Measurements from ENCODE around the gene FBXL4. TPM values are rescaled to one million over a fixed set of nuclear protein-coding genes. Genes with fewer than 3 reads are reported as not detected.

The FBXL4 gene
- total RNA-seq, 1 donor from 2014 or later = 12.6 TPM

- no peak overlapping the region for H3K27ac Mint-ChIP-seq
- peaks cover 58% of the 10 kb centered on the region for H3K36me3 Mint-ChIP-seq (ENCODE audit: low read depth)
- no peaks in the 10 kb centered on the region for H3K9me3 Mint-ChIP-seq
- no peak for DNase-seq (ENCODE audit: low spot score)
- intact Hi-C loops (cut with micrococcal nuclease) = no loop called here
- H3K4me1 Mint-ChIP-seq (ENCODE audit: low read depth) = no peaks in the 10 kb centered on the region
- no peak overlapping the region for H3K4me3 Mint-ChIP-seq (ENCODE audit: low read depth)
- no peaks in the 10 kb centered on the region for H3K27me3 Mint-ChIP-seq (ENCODE audit: low read depth)
Measured at GRCh38 chr6:98905759-98906158, 42.0 kb downstream of the FBXL4 start.

GRCh38 chr6:98904096-98904495, 43.6 kb downstream of the FBXL4 start:
- Mint-ChIP-seq H3K36me3 (ENCODE audit: low read depth) (peaks cover 59% of the 10 kb centered on the region), H3K4me1 (ENCODE audit: low read depth) (no peaks in the 10 kb centered on the region), H3K4me3 (ENCODE audit: low read depth) (no peak overlapping the region), H3K27me3 (ENCODE audit: low read depth) (no peaks in the 10 kb centered on the region), H3K27ac (no peak overlapping the region), H3K9me3 (no peaks in the 10 kb centered on the region)
- intact Hi-C loops (cut with micrococcal nuclease) = no loop called here
- DNase-seq (ENCODE audit: low spot score) = no peak

GRCh38 chr6:98900706-98901105, 47.0 kb downstream of the FBXL4 start:
- peaks cover 5% of the 10 kb centered on the region for H3K4me1 Mint-ChIP-seq (ENCODE audit: low read depth)
- no peak overlapping the region for H3K27ac Mint-ChIP-seq
- intact Hi-C loops (cut with micrococcal nuclease) = no loop called here
- DNase-seq (ENCODE audit: low spot score) = no peak
- no peak overlapping the region for H3K4me3 Mint-ChIP-seq (ENCODE audit: low read depth)
- H3K27me3 Mint-ChIP-seq (ENCODE audit: low read depth) = no peaks in the 10 kb centered on the region
- peaks cover 3% of the 10 kb centered on the region for H3K9me3 Mint-ChIP-seq
- H3K36me3 Mint-ChIP-seq (ENCODE audit: low read depth) = peaks cover 57% of the 10 kb centered on the region

- H3K4me1 Mint-ChIP-seq (ENCODE audit: low read depth) = peaks cover 5% of the 10 kb centered on the region
- no peak for DNase-seq (ENCODE audit: low spot score)
- no peak overlapping the region for H3K4me3 Mint-ChIP-seq (ENCODE audit: low read depth)
- no peaks in the 10 kb centered on the region for H3K27me3 Mint-ChIP-seq (ENCODE audit: low read depth)
- peaks cover 34% of the 10 kb centered on the region for H3K36me3 Mint-ChIP-seq (ENCODE audit: low read depth)
- H3K27ac Mint-ChIP-seq = no peak overlapping the region
- intact Hi-C loops (cut with micrococcal nuclease) = no loop called here
- peaks cover 3% of the 10 kb centered on the region for H3K9me3 Mint-ChIP-seq
Measured at GRCh38 chr6:98894810-98895209, 52.9 kb downstream of the FBXL4 start.

- H3K27ac Mint-ChIP-seq = no peak overlapping the region
- no peak for DNase-seq (ENCODE audit: low spot score)
- peaks cover 2% of the 10 kb centered on the region for H3K4me1 Mint-ChIP-seq (ENCODE audit: low read depth)
- no peaks in the 10 kb centered on the region for H3K9me3 Mint-ChIP-seq
- intact Hi-C loops (cut with micrococcal nuclease) = no loop called here
- no peaks in the 10 kb centered on the region for H3K27me3 Mint-ChIP-seq (ENCODE audit: low read depth)
- no peak overlapping the region for H3K4me3 Mint-ChIP-seq (ENCODE audit: low read depth)
- H3K36me3 Mint-ChIP-seq (ENCODE audit: low read depth) = peaks cover 16% of the 10 kb centered on the region
Measured at GRCh38 chr6:98887650-98888049, 60.1 kb downstream of the FBXL4 start.

GRCh38 chr6:98885330-98885729, 62.4 kb downstream of the FBXL4 start:
- Mint-ChIP-seq H3K4me1 (ENCODE audit: low read depth) (peaks cover 11% of the 10 kb centered on the region), H3K9me3 (no peaks in the 10 kb centered on the region), H3K4me3 (ENCODE audit: low read depth) (no peak overlapping the region), H3K36me3 (ENCODE audit: low read depth) (peaks cover 19% of the 10 kb centered on the region), H3K27me3 (ENCODE audit: low read depth) (no peaks in the 10 kb centered on the region), H3K27ac (no peak overlapping the region)
- DNase-seq (ENCODE audit: low spot score) = no peak
- intact Hi-C loops (cut with micrococcal nuclease) = no loop called here

GRCh38 chr6:98880486-98880885, 67.3 kb downstream of the FBXL4 start:
- Mint-ChIP-seq H3K36me3 (ENCODE audit: low read depth) (peaks cover 19% of the 10 kb centered on the region), H3K4me1 (ENCODE audit: low read depth) (peaks cover 11% of the 10 kb centered on the region), H3K4me3 (ENCODE audit: low read depth) (no peak overlapping the region), H3K9me3 (no peaks in the 10 kb centered on the region), H3K27me3 (ENCODE audit: low read depth) (no peaks in the 10 kb centered on the region), H3K27ac (no peak overlapping the region)
- no peak for DNase-seq (ENCODE audit: low spot score)
- intact Hi-C loops (cut with micrococcal nuclease) = no loop called here

- Mint-ChIP-seq H3K9me3 (no peaks in the 10 kb centered on the region), H3K27me3 (ENCODE audit: low read depth) (no peaks in the 10 kb centered on the region), H3K4me1 (ENCODE audit: low read depth) (peaks cover 11% of the 10 kb centered on the region), H3K27ac (no peak overlapping the region), H3K4me3 (ENCODE audit: low read depth) (no peak overlapping the region), H3K36me3 (ENCODE audit: low read depth) (peaks cover 18% of the 10 kb centered on the region)
- intact Hi-C loops (cut with micrococcal nuclease) = no loop called here
- DNase-seq (ENCODE audit: low spot score) = no peak
Measured at GRCh38 chr6:98877250-98877649, 70.5 kb downstream of the FBXL4 start.

- H3K9me3 Mint-ChIP-seq = no peaks in the 10 kb centered on the region
- no peaks in the 10 kb centered on the region for H3K27me3 Mint-ChIP-seq (ENCODE audit: low read depth)
- intact Hi-C loops (cut with micrococcal nuclease) = no loop called here
- peaks cover 3% of the 10 kb centered on the region for H3K4me1 Mint-ChIP-seq (ENCODE audit: low read depth)
- no peak overlapping the region for H3K27ac Mint-ChIP-seq
- no peak for DNase-seq (ENCODE audit: low spot score)
- H3K36me3 Mint-ChIP-seq (ENCODE audit: low read depth) = peaks cover 20% of the 10 kb centered on the region
- no peak overlapping the region for H3K4me3 Mint-ChIP-seq (ENCODE audit: low read depth)
Measured at GRCh38 chr6:98875375-98875774, 72.4 kb downstream of the FBXL4 start.

- intact Hi-C loops (cut with micrococcal nuclease) = no loop called here
- no peaks in the 10 kb centered on the region for H3K4me1 Mint-ChIP-seq (ENCODE audit: low read depth)
- no peak for DNase-seq (ENCODE audit: low spot score)
- no peaks in the 10 kb centered on the region for H3K27me3 Mint-ChIP-seq (ENCODE audit: low read depth)
- H3K4me3 Mint-ChIP-seq (ENCODE audit: low read depth) = no peak overlapping the region
- peaks cover 19% of the 10 kb centered on the region for H3K36me3 Mint-ChIP-seq (ENCODE audit: low read depth)
- H3K27ac Mint-ChIP-seq = no peak overlapping the region
- H3K9me3 Mint-ChIP-seq = no peaks in the 10 kb centered on the region
Measured at GRCh38 chr6:98871821-98872220, 75.9 kb downstream of the FBXL4 start.

- Mint-ChIP-seq H3K4me3 (ENCODE audit: low read depth) (no peak overlapping the region), H3K27me3 (ENCODE audit: low read depth) (no peaks in the 10 kb centered on the region), H3K27ac (no peak overlapping the region), H3K36me3 (ENCODE audit: low read depth) (peaks cover 18% of the 10 kb centered on the region), H3K4me1 (ENCODE audit: low read depth) (no peaks in the 10 kb centered on the region), H3K9me3 (peaks cover 4% of the 10 kb centered on the region)
- DNase-seq (ENCODE audit: low spot score) = no peak
- intact Hi-C loops (cut with micrococcal nuclease) = no loop called here
Measured at GRCh38 chr6:98871057-98871456, 76.7 kb downstream of the FBXL4 start.

- H3K4me1 Mint-ChIP-seq (ENCODE audit: low read depth) = no peaks in the 10 kb centered on the region
- no peak overlapping the region for H3K4me3 Mint-ChIP-seq (ENCODE audit: low read depth)
- H3K9me3 Mint-ChIP-seq = peaks cover 6% of the 10 kb centered on the region
- intact Hi-C loops (cut with micrococcal nuclease) = no loop called here
- H3K27ac Mint-ChIP-seq = no peak overlapping the region
- H3K36me3 Mint-ChIP-seq (ENCODE audit: low read depth) = peaks cover 5% of the 10 kb centered on the region
- no peak for DNase-seq (ENCODE audit: low spot score)
- no peaks in the 10 kb centered on the region for H3K27me3 Mint-ChIP-seq (ENCODE audit: low read depth)
Measured at GRCh38 chr6:98864497-98864896, 83.2 kb downstream of the FBXL4 start.

GRCh38 chr6:98848539-98849242, 99.1 kb downstream of the FBXL4 start:
- H3K36me3 Mint-ChIP-seq (ENCODE audit: low read depth) = no peaks in the 10 kb centered on the region
- H3K4me3 Mint-ChIP-seq (ENCODE audit: low read depth) = no peak overlapping the region
- H3K4me1 Mint-ChIP-seq (ENCODE audit: low read depth) = peaks cover 10% of the 10 kb centered on the region
- H3K9me3 Mint-ChIP-seq = no peaks in the 10 kb centered on the region
- H3K27ac Mint-ChIP-seq = no peak overlapping the region
- no peak for DNase-seq (ENCODE audit: low spot score)
- intact Hi-C loops (cut with micrococcal nuclease) = loop anchor here (5.0 to 10.0 kb wide), 2 partner anchors 496 to 1781 kb away; partner anchors contain the start of gene FAXC
- H3K27me3 Mint-ChIP-seq (ENCODE audit: low read depth) = peaks cover 71% of the 10 kb centered on the region

All from activated T-helper 2 cell treated with anti-CD3 and anti-CD28 coated beads, Interferon-gamma antibody, Interleukin-2, Interleukin-4, amounts not matched to agents 10 μg/mL and 5 μg/mL and 100 μg/mL, durations not matched to agents 14 hours and 24 hours and 36 hours (primary cell).